K562 (cell line): ENCODE data around the gene SUOX. TPM values are rescaled to one million over a fixed set of nuclear protein-coding genes. Genes with fewer than 3 reads are reported as not detected.

Source experiments
- E2F6 ChIP-seq, 2 experiments: IDR thresholded peaks; 2 replicates each; pipeline ENCODE4 v1.6.1; 2011; ENCODE audit warnings: borderline replicate concordance in 1 of 2, control low read depth in 1 of 2, low read depth in 1 of 2, low read length in 1 of 2, mild to moderate bottlenecking in 1 of 2, mixed read lengths in 1 of 2, moderate library complexity in 1 of 2; ENCODE audit not compliant: insufficient read depth in 1 of 2, insufficient read length in 1 of 2, poor library complexity in 1 of 2, severe bottlenecking in 1 of 2; ENCODE audit errors: extremely low read depth in 1 of 2
- EP300 ChIP-seq: IDR thresholded peaks from 2 replicates; pipeline ENCODE4 v1.6.1; 2012; ENCODE audit warnings: low read length, improper control_type of control experiment
- EWSR1 ChIP-seq: fragments of 450-650 bp; IDR thresholded peaks from 2 replicates; pipeline ENCODE4 v1.6.1; 2018; ENCODE audit warnings: borderline replicate concordance, mild to moderate bottlenecking, low read depth, moderate library complexity; ENCODE audit not compliant: partially characterized antibody
- FOS ChIP-seq: IDR thresholded peaks from 3 replicates; pipeline ENCODE4 v1.6.1; 2011; ENCODE audit not compliant: insufficient read length; ENCODE audit errors: extremely low read depth
- GABPB1 ChIP-seq: sonication (generic); formaldehyde crosslinking; IDR thresholded peaks from 2 replicates; pipeline ENCODE4 v1.8.0; 2022; ENCODE audit warnings: mild to moderate bottlenecking, missing genetic modification reagents
- HNRNPH1 ChIP-seq: fragments of 200-400 bp; formaldehyde crosslinking; optimal IDR thresholded peaks from 2 replicates; pipeline ENCODE3; 2017; ENCODE audit warnings: low read depth, mild to moderate bottlenecking, low read length, moderate library complexity
- ILK ChIP-seq: fragments of 450-650 bp; IDR thresholded peaks from 2 replicates; pipeline ENCODE4 v1.6.1; 2016; ENCODE audit warnings: missing genetic modification characterization, low read depth, mild to moderate bottlenecking, missing compliant biosample characterization, moderate library complexity, borderline replicate concordance
- L3MBTL2 ChIP-seq: fragments of 450-650 bp; IDR thresholded peaks from 2 replicates; pipeline ENCODE4 v1.6.1; 2016; ENCODE audit warnings: mild to moderate bottlenecking, moderate library complexity
- PHF21A ChIP-seq: fragments of 450-650 bp; IDR thresholded peaks from 2 replicates; pipeline ENCODE4 v1.6.1; 2017; ENCODE audit warnings: low read depth, borderline replicate concordance
- PHF8 ChIP-seq: fragments of 200-600 bp; sonication (generic); IDR thresholded peaks from 2 replicates; pipeline ENCODE4 v1.6.1; 2012; ENCODE audit warnings: mixed run types, mild to moderate bottlenecking, inconsistent platforms, low read length, moderate library complexity, borderline replicate concordance
- POLR2B ChIP-seq: fragments of 450-650 bp; IDR thresholded peaks from 2 replicates; pipeline ENCODE4 v1.6.1; 2018; ENCODE audit warnings: low read depth; ENCODE audit not compliant: partially characterized antibody
- POLR3A ChIP-seq: IDR thresholded peaks from 2 replicates; pipeline ENCODE4 v1.6.1; 2011; ENCODE audit warnings: borderline replicate concordance, mild to moderate bottlenecking, moderate library complexity; ENCODE audit not compliant: insufficient read length, insufficient read depth; ENCODE audit errors: extremely low read depth
- PRMT5 ChIP-seq: sonication (generic); formaldehyde crosslinking; IDR thresholded peaks from 2 replicates; pipeline ENCODE4 v1.5.0; 2020; ENCODE audit warnings: missing genetic modification reagents
- SP1 ChIP-seq: sonication (generic); formaldehyde crosslinking; IDR thresholded peaks from 2 replicates; pipeline ENCODE4 v1.8.1; 2022; ENCODE audit warnings: mild to moderate bottlenecking, missing genetic modification reagents
- VEZF1 ChIP-seq: fragments of 200-800 bp; sonication (Bioruptor generic); IDR thresholded peaks from 2 replicates; pipeline ENCODE4 v1.6.1; 2017; ENCODE audit warnings: missing genetic modification characterization, missing compliant biosample characterization
- ZNF24 ChIP-seq: fragments of 450-650 bp; IDR thresholded peaks from 2 replicates; pipeline ENCODE4 v1.6.1; 2016
- ZNF3 ChIP-seq: fragments of 250-450 bp; sonication (Bioruptor Pico); IDR thresholded peaks from 2 replicates; pipeline ENCODE4 v1.5.0; 2021; ENCODE audit warnings: mild to moderate bottlenecking, moderate library complexity
- ZNF561 ChIP-seq: fragments of 450-650 bp; formaldehyde crosslinking; conservative IDR thresholded peaks from 2 replicates; pipeline ENCODE4 v1.4.0; 2020; ENCODE audit warnings: mild to moderate bottlenecking, moderate library complexity
- ZNF609 ChIP-seq: sonication (generic); formaldehyde crosslinking; IDR thresholded peaks from 2 replicates; pipeline ENCODE4 v1.8.1; 2023; ENCODE audit warnings: missing genetic modification reagents, mild to moderate bottlenecking, borderline replicate concordance
- ZNF76 ChIP-seq: fragments of 250-450 bp; sonication (Bioruptor Pico); IDR thresholded peaks from 2 replicates; pipeline ENCODE4 v1.4.0; 2020; ENCODE audit warnings: mild to moderate bottlenecking, moderate library complexity, borderline replicate concordance
- ZSCAN29 ChIP-seq: fragments of 450-650 bp; IDR thresholded peaks from 2 replicates; pipeline ENCODE4 v1.6.1; 2017
- polyA plus RNA-seq, 8 experiments: library from polyadenylated mRNA; depleted of rRNA in 4 of 8; stranded (reverse) in 5 of 8; unstranded in 3 of 8; fragments of >200 nt; fragmentation: Nextera tagmentation in 2 of 8; fragmentation: Illumina TruSeq in 1 of 8; extraction: Ambion mirVana in 2 of 8; extraction: Trizol in 1 of 8; gene quantifications; 2 replicates each; pipeline versions ENCODE4 v1.2.1 to v1.2.3, GENCODE V29; 2011 to 2014; ENCODE audit warnings: inconsistent platforms in 1 of 8, missing spikeins in 1 of 8
- total RNA-seq, 7 experiments: library from RNA; depleted of rRNA in 6 of 7; stranded (reverse); fragments of >200 nt in 6 of 7; fragmentation: Illumina TruSeq in 2 of 7; extraction: Trizol in 2 of 7; gene quantifications; 2 replicates each; pipeline versions ENCODE4 v1.2.1 to v1.2.3, GENCODE V29; 2011 to 2021; ENCODE audit warnings: low replicate concordance in 1 of 7

SUOX gene
- total and polyA plus RNA-seq, 9 of the 15 experiments (the other 6 are each of a cell fraction or from before 2014, with no cell fraction given), result 9.2 to 39.7 (median 25.4) TPM

- TF ChIP-seq ZNF609 (CRISPR knock-in tag), result no peak
- peak; percentile 84; the same call in 1 of the 2 replicates for TF ChIP-seq PHF8
- TF ChIP-seq ZNF561 (CRISPR knock-in tag), result no peak
- TF ChIP-seq HNRNPH1, result no peak
- TF ChIP-seq POLR3A, result no peak
- TF ChIP-seq ZNF24, result no peak
- TF ChIP-seq L3MBTL2, result peak; percentile 34
- no peak for TF ChIP-seq EWSR1
- TF ChIP-seq ZNF3, result no peak
- peak; percentile 99 for TF ChIP-seq VEZF1 (CRISPR knock-in tag)
- TF ChIP-seq SP1 (CRISPR knock-in tag), result peak; percentile 99
- no peak for TF ChIP-seq PRMT5
- TF ChIP-seq PHF21A, result no peak
- TF ChIP-seq ZSCAN29, result no peak
- TF ChIP-seq ILK, result no peak
- peak; percentile 51; the same call in 1 of the 2 replicates for TF ChIP-seq GABPB1 (CRISPR knock-in tag)
- TF ChIP-seq FOS, result peak; percentile 99
- TF ChIP-seq EP300, result peak; percentile 7; the same call in 1 of the 2 replicates
- TF ChIP-seq POLR2B, result peak; percentile 93
- no peak for TF ChIP-seq ZNF76 (CRISPR knock-in tag)
- peak in 1 of 2 experiments; percentile 63 for TF ChIP-seq E2F6 (IDR thresholded peaks at IDR 0.05; ENCODE audit: borderline replicate concordance in 1 of 2, extremely low read depth in 1 of 2, insufficient read depth in 1 of 2, insufficient read length in 1 of 2, low read depth in 1 of 2, low read length in 1 of 2, poor library complexity in 1 of 2, severe bottlenecking in 1 of 2)
Observed at GRCh38 chr12:55973599-55974307, 23.3 kb upstream of the SUOX start, which contains the start of gene RAB5B (continued).
